GM12878 (cell line): Measurements from ENCODE around the gene SERPINE2. TPM values are rescaled to one million over a fixed set of nuclear protein-coding genes. Genes with fewer than 3 reads are reported as not detected.

Experiments used
- ATAC-seq: fragments of 200-7000 bp; cut with Tn5 transposase; 3 replicates; pipeline ENCODE4 v1.9.1; 2020; ENCODE audit warnings: mild to moderate bottlenecking, moderate library complexity
- BruUV-seq: library from RNA; stranded (reverse); fragments of 400-500 nt; replicated peaks from 2 replicates; lab custom pipeline; 2021; lab: Mats Ljungman, UMichigan
- CTCF ChIA-PET: fragments of 300-600 bp; sonication (Branson Sonifier 250); formaldehyde crosslinking; extraction: SDS; loops from one replicate; lab custom pipeline; 2021; ENCODE audit warnings: inconsistent platforms; lab: Yijun Ruan, JAX
- POLR2A ChIA-PET: fragments of 350-600 bp; formaldehyde crosslinking; extraction: SDS; loops from one replicate; lab custom pipeline; 2021; ENCODE audit warnings: inconsistent platforms; lab: Charles Lee
- RAD21 ChIA-PET: fragments of 300-600 bp; sonication (Branson Sonifier 250); formaldehyde crosslinking; loops from one replicate; lab custom pipeline; 2023; ENCODE audit warnings: antibody characterized with exemption; ENCODE audit not compliant: unreplicated experiment; lab: Charles Lee
- SMC1A ChIA-PET: fragments of 300-600 bp; sonication (Branson Sonifier 250); formaldehyde crosslinking; loops from one replicate; lab custom pipeline; 2023; ENCODE audit not compliant: unreplicated experiment, uncharacterized antibody; lab: Charles Lee
- DNase-seq: peaks from one replicate; pipeline ENCODE4 v3.0.0-alpha.2; 2011; ENCODE audit warnings: low read depth, low spot score
- FAIRE-seq: peaks from 3 replicates; lab custom pipeline; 2011; peaks lifted over from hg19 to GRCh38; lab: Jason Lieb, UNC
- H2AFZ ChIP-seq: 2 replicates; pipeline ENCODE4 v1.6.0; 2011; ENCODE audit warnings: low read depth, low read length, control low read depth; ENCODE audit not compliant: control insufficient read depth
- H3K27ac ChIP-seq: 2 replicates; pipeline ENCODE4 v1.5.1; 2011; ENCODE audit warnings: control low read depth; ENCODE audit not compliant: control insufficient read depth, insufficient read depth
- H3K27me3 ChIP-seq, 2 experiments: replicated peaks in 1 of 2; 2 replicates each; pipeline versions ENCODE4 v1.6.0 to v1.6.1; 2011; ENCODE audit warnings: low read length in 1 of 2; ENCODE audit not compliant: control insufficient read depth in 2 of 2, insufficient read depth in 2 of 2
- H3K36me3 ChIP-seq, 2 experiments: 2 replicates each; pipeline ENCODE4 v1.5.1; 2011; ENCODE audit warnings: low read length in 1 of 2; ENCODE audit not compliant: control insufficient read depth in 2 of 2, insufficient read depth in 2 of 2
- H3K4me1 ChIP-seq: 2 replicates; pipeline ENCODE4 v1.6.1; 2011; ENCODE audit warnings: mild to moderate bottlenecking, low read length, moderate library complexity, mixed read lengths; ENCODE audit not compliant: control insufficient read depth, insufficient read depth
- H3K4me2 ChIP-seq: 2 replicates; pipeline ENCODE4 v1.6.0; 2011; ENCODE audit warnings: control low read depth; ENCODE audit not compliant: control insufficient read depth, insufficient read depth
- H3K4me3 ChIP-seq: fragments of 200-600 bp; sonication (generic); 2 replicates; pipeline ENCODE4 v1.5.1; 2016
- H3K79me2 ChIP-seq: 2 replicates; pipeline ENCODE4 v1.6.0; 2011; ENCODE audit warnings: low read length; ENCODE audit not compliant: control insufficient read depth, insufficient read depth
- H3K9ac ChIP-seq: 2 replicates; pipeline ENCODE4 v1.8.0; 2011; ENCODE audit warnings: low read length, control low read depth, mixed read lengths; ENCODE audit not compliant: control insufficient read depth, insufficient read depth
- H3K9me3 ChIP-seq: replicated peaks from 3 replicates; pipeline ENCODE4 v1.5.1; 2011; ENCODE audit warnings: mild to moderate bottlenecking, low read length; ENCODE audit not compliant: control insufficient read depth, insufficient read depth
- H4K20me1 ChIP-seq: 2 replicates; pipeline ENCODE4 v1.6.0; 2011; ENCODE audit not compliant: control insufficient read depth, insufficient read depth
- CHD2 ChIP-seq: IDR thresholded peaks from 2 replicates; pipeline ENCODE4 v1.6.1; 2011; ENCODE audit warnings: low read depth, low read length, improper control_type of control experiment, borderline replicate concordance
- HDGF ChIP-seq: fragments of 450-650 bp; IDR thresholded peaks from 2 replicates; pipeline ENCODE4 v1.6.1; 2016; ENCODE audit warnings: antibody characterized with exemption
- IKZF1 ChIP-seq: fragments of 450-650 bp; conservative IDR thresholded peaks from 2 replicates; pipeline ENCODE4 v1.6.1; 2017; ENCODE audit warnings: antibody characterized with exemption, mild to moderate bottlenecking
- NR2C2 ChIP-seq: IDR thresholded peaks from 2 replicates; pipeline ENCODE4 v1.6.1; 2011; ENCODE audit warnings: borderline replicate concordance, low read depth; ENCODE audit not compliant: control insufficient read depth, insufficient read length
- SMAD5 ChIP-seq: IDR thresholded peaks from 2 replicates; pipeline ENCODE4 v1.6.1; 2016; ENCODE audit warnings: antibody characterized with exemption, low read depth
- SMARCA5 ChIP-seq: fragments of 450-650 bp; IDR thresholded peaks from 2 replicates; pipeline ENCODE4 v1.6.1; 2017; ENCODE audit warnings: mild to moderate bottlenecking
- ZNF24 ChIP-seq: fragments of 450-650 bp; IDR thresholded peaks from 2 replicates; pipeline ENCODE4 v1.6.1; 2017; ENCODE audit warnings: antibody characterized with exemption, mild to moderate bottlenecking
- WGBS: methylation state at CpG from one replicate; pipeline ENCODE4 v1.1.6; 2016; ENCODE audit warnings: low lambda C conversion rate; ENCODE audit not compliant: insufficient replicate concordance, insufficient coverage; ENCODE audit errors: missing lambda C conversion rate; 5-methylcytosine and 5-hydroxymethylcytosine counted together
- in situ Hi-C: fragments of 300-500 bp; cut with MboI; formaldehyde crosslinking; loops from 9 replicates; pipeline ENCODE4 v1.14.3; 2018; ENCODE audit warnings: mixed read lengths
- intact Hi-C: fragments of 100-400 bp; cut with micrococcal nuclease; formaldehyde crosslinking; loops from one replicate; pipeline ENCODE4 v1.14.2; 2022; ENCODE audit not compliant: unreplicated experiment
- polyA plus RNA-seq, 11 experiments: library from polyadenylated mRNA; depleted of rRNA in 4 of 11; unstranded in 6 of 11; stranded (reverse) in 5 of 11; fragments of >200 nt; fragmentation: Nextera tagmentation in 4 of 11; fragmentation: Illumina TruSeq in 1 of 11; extraction: Ambion mirVana in 4 of 11; extraction: Trizol in 1 of 11; gene quantifications; 1 replicate in 1 of 11; 2 replicates in 10 of 11; pipeline versions ENCODE4 v1.2.1 to v1.2.3, GENCODE V29; 2011 to 2016; ENCODE audit warnings: inconsistent platforms in 2 of 11, missing spikeins in 2 of 11, low read depth in 1 of 11
- total RNA-seq, 4 experiments: library from RNA; depleted of rRNA in 3 of 4; stranded (reverse); fragments of >200 nt in 3 of 4; fragmentation: Illumina TruSeq in 1 of 4; extraction: Trizol in 1 of 4; gene quantifications; 2 replicates each; pipeline versions ENCODE4 v1.2.1 to v1.2.3, GENCODE V29; 2013 to 2021
- TF ChIP-seq, protein P1 (sequence below): IDR thresholded peaks from 2 replicates; pipeline ENCODE4 v1.6.1; 2012; ENCODE audit warnings: low read depth, low read length, improper control_type of control experiment
- TF ChIP-seq, protein P2 (sequence below): fragments of 450-650 bp; formaldehyde crosslinking; IDR thresholded peaks from 2 replicates; pipeline ENCODE4 v1.4.0; 2022; ENCODE audit warnings: mild to moderate bottlenecking, moderate library complexity
- TF ChIP-seq, protein P3 (sequence below): fragments of 450-650 bp; IDR thresholded peaks from 2 replicates; pipeline ENCODE4 v1.6.1; 2017; ENCODE audit warnings: mild to moderate bottlenecking, moderate library complexity

SERPINE2 gene
- total and polyA plus RNA-seq, 10 of the 15 experiments (the other 5 are each of a cell fraction or from before 2014, with no cell fraction given), result 0.18 to 1.7 (median 0.39) TPM

DNA sequence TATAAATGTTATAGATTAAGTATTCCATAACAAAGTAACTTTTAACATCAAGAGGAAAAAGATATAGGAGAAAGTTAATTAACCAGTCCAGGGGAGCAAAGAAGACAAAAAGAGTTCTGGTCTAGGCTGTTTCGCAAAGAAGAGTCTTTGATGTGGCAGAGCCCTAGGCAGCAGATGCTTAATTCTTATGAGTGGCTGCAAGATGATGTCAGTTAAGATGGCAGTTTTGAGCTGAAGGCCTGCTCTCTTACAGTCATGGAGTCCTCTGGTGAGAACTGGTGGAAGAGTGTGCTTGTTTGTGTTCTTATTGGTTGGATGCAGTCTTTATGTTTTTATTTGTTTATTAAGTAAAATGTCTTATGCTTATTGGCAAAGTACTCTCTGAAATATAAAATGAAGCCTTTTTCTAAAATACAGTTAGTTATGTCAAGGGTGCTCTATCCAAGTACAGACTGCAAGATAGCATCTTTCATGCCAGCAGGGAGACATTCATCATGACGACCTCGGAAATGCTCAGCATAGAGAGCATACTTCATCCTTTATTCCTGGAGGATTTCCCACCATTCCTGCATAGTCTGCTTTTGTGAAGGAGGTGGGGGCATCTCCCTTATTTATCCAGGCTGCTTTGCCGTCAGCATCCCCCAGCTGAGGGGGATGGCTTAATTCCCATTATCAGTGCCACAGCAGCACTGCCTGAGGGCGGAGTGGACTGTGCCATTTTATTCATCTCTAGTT, 38.9 kb upstream of the SERPINE2 start:
- H2AFZ ChIP-seq, result no peak overlapping the region
- no peak for ATAC-seq
- TF ChIP-seq, protein P1, sequence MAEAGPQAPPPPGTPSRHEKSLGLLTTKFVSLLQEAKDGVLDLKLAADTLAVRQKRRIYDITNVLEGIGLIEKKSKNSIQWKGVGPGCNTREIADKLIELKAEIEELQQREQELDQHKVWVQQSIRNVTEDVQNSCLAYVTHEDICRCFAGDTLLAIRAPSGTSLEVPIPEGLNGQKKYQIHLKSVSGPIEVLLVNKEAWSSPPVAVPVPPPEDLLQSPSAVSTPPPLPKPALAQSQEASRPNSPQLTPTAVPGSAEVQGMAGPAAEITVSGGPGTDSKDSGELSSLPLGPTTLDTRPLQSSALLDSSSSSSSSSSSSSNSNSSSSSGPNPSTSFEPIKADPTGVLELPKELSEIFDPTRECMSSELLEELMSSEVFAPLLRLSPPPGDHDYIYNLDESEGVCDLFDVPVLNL, result no peak
- no peak for TF ChIP-seq SMAD5
- TF ChIP-seq, protein P2, sequence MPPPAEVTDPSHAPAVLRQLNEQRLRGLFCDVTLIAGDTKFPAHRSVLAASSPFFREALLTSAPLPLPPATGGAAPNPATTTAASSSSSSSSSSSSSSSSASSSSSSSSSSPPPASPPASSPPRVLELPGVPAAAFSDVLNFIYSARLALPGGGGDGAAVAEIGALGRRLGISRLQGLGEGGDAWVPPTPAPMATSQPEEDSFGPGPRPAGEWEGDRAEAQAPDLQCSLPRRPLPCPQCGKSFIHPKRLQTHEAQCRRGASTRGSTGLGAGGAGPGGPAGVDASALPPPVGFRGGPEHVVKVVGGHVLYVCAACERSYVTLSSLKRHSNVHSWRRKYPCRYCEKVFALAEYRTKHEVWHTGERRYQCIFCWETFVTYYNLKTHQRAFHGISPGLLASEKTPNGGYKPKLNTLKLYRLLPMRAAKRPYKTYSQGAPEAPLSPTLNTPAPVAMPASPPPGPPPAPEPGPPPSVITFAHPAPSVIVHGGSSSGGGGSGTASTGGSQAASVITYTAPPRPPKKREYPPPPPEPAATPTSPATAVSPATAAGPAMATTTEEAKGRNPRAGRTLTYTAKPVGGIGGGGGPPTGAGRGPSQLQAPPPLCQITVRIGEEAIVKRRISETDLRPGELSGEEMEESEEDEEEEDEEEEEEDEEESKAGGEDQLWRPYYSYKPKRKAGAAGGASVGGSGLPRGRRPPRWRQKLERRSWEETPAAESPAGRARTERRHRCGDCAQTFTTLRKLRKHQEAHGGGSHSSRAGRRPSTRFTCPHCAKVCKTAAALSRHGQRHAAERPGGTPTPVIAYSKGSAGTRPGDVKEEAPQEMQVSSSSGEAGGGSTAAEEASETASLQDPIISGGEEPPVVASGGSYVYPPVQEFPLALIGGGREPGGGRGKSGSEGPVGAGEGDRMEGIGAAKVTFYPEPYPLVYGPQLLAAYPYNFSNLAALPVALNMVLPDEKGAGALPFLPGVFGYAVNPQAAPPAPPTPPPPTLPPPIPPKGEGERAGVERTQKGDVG, result no peak
- no peak for TF ChIP-seq IKZF1
- TF ChIP-seq SMARCA5, result no peak
- no peak for TF ChIP-seq HDGF
- TF ChIP-seq NR2C2, result no peak
- TF ChIP-seq ZNF24, result no peak
- no peak for TF ChIP-seq CHD2
- TF ChIP-seq, protein P3, sequence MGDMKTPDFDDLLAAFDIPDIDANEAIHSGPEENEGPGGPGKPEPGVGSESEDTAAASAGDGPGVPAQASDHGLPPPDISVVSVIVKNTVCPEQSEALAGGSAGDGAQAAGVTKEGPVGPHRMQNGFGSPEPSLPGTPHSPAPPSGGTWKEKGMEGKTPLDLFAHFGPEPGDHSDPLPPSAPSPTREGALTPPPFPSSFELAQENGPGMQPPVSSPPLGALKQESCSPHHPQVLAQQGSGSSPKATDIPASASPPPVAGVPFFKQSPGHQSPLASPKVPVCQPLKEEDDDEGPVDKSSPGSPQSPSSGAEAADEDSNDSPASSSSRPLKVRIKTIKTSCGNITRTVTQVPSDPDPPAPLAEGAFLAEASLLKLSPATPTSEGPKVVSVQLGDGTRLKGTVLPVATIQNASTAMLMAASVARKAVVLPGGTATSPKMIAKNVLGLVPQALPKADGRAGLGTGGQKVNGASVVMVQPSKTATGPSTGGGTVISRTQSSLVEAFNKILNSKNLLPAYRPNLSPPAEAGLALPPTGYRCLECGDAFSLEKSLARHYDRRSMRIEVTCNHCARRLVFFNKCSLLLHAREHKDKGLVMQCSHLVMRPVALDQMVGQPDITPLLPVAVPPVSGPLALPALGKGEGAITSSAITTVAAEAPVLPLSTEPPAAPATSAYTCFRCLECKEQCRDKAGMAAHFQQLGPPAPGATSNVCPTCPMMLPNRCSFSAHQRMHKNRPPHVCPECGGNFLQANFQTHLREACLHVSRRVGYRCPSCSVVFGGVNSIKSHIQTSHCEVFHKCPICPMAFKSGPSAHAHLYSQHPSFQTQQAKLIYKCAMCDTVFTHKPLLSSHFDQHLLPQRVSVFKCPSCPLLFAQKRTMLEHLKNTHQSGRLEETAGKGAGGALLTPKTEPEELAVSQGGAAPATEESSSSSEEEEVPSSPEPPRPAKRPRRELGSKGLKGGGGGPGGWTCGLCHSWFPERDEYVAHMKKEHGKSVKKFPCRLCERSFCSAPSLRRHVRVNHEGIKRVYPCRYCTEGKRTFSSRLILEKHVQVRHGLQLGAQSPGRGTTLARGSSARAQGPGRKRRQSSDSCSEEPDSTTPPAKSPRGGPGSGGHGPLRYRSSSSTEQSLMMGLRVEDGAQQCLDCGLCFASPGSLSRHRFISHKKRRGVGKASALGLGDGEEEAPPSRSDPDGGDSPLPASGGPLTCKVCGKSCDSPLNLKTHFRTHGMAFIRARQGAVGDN, result no peak
- H3K79me2 ChIP-seq, result no peaks in the 10 kb centered on the region
- H3K27me3 ChIP-seq, result no peaks in the 10 kb centered on the region
- RAD21 ChIA-PET, result no interaction called here
- no TSS peak for BruUV-seq
- POLR2A ChIA-PET, result no interaction called here
- H3K9ac ChIP-seq, result no peak overlapping the region
- no peak overlapping the region for H3K27ac ChIP-seq
- SMC1A ChIA-PET, result no interaction called here
- FAIRE-seq, result no peak
- 25% methylated on average over 5 of the region's 5 CpGs for WGBS
- no peak overlapping the region for H3K4me3 ChIP-seq
- no peaks in the 10 kb centered on the region; the same call in 2 of the 3 replicates for H3K9me3 ChIP-seq
- no peaks in the 10 kb centered on the region for H4K20me1 ChIP-seq
- CTCF ChIA-PET, result no interaction called here
- in situ Hi-C loops (no loop called here), intact Hi-C loops (no loop called here)
- no peak for DNase-seq
- H3K4me2 ChIP-seq, result no peak overlapping the region
- H3K36me3 ChIP-seq, result no peaks in the 10 kb centered on the region
- no peaks in the 10 kb centered on the region for H3K4me1 ChIP-seq
